OCI-LY3 (cell line): ENCODE data around the gene SKAP2.

Experiments used
- H2AFZ ChIP-seq: fragments of 200-600, 300-600 bp; shearing (Covaris generic); 2 replicates; pipeline ENCODE4 v1.6.0; 2014; ENCODE audit warnings: antibody characterized with exemption, low read depth, low read length
- H3K27ac ChIP-seq: fragments of 200-600, 300-600 bp; sonication (generic); 2 replicates; pipeline ENCODE4 v1.5.1; 2014; ENCODE audit warnings: mild to moderate bottlenecking, low read length, moderate library complexity, mixed read lengths
- H3K27me3 ChIP-seq: fragments of 200-600, 300-600 bp; sonication (generic); 2 replicates; pipeline ENCODE4 v1.6.1; 2014; ENCODE audit warnings: low read depth, low read length, mixed read lengths
- H3K36me3 ChIP-seq: fragments of 200-600, 300-600 bp; sonication (generic); replicated peaks from 2 replicates; pipeline ENCODE3; 2014; ENCODE audit warnings: low read depth, low read length, mixed read lengths
- H3K4me1 ChIP-seq: fragments of 300-600, 200-600 bp; sonication (generic); 2 replicates; pipeline ENCODE4 v1.6.1; 2014; ENCODE audit warnings: low read length, mixed read lengths
- H3K4me2 ChIP-seq: fragments of 200-600, 300-600 bp; sonication (generic); 2 replicates; pipeline ENCODE4 v1.6.1; 2014; ENCODE audit warnings: low read length, mixed read lengths
- H3K4me3 ChIP-seq: fragments of 300-600, 200-600 bp; sonication (generic); 2 replicates; pipeline ENCODE4 v1.5.1; 2014; ENCODE audit warnings: antibody characterized with exemption, mild to moderate bottlenecking, low read length, moderate library complexity
- H3K79me2 ChIP-seq: fragments of 300-600, 200-600 bp; shearing (Covaris generic); 2 replicates; pipeline ENCODE4 v1.6.1; 2014; ENCODE audit warnings: mild to moderate bottlenecking, low read length, mixed read lengths
- H3K9ac ChIP-seq: fragments of 300-600, 200-600 bp; shearing (Covaris generic); 2 replicates; pipeline ENCODE4 v1.6.0; 2014; ENCODE audit warnings: mild to moderate bottlenecking, low read length, moderate library complexity
- H3K9me3 ChIP-seq: fragments of 200-600, 300-600 bp; shearing (Covaris generic); 2 replicates; pipeline ENCODE4 v1.6.1; 2014; ENCODE audit warnings: low read length, mixed read lengths; ENCODE audit not compliant: insufficient read depth
- H4K20me1 ChIP-seq: fragments of 200-600, 300-600 bp; sonication (generic); 2 replicates; pipeline ENCODE4 v1.6.1; 2016; ENCODE audit warnings: low read length, mixed read lengths; ENCODE audit not compliant: insufficient read depth
- EZH2phosphoT487 ChIP-seq: fragments of 200-600 bp; shearing (Covaris generic); IDR thresholded peaks from 2 replicates; pipeline ENCODE4 v1.6.1; 2018; ENCODE audit warnings: antibody characterized with exemption, mixed run types, low read depth
- TF ChIP-seq, protein P1 (sequence below): fragments of 200-600, 300-600 bp; sonication (generic); IDR thresholded peaks from 2 replicates; pipeline ENCODE4 v1.5.1; 2014; ENCODE audit warnings: antibody characterized with exemption, low read length, low read depth

The SKAP2 gene

DNA sequence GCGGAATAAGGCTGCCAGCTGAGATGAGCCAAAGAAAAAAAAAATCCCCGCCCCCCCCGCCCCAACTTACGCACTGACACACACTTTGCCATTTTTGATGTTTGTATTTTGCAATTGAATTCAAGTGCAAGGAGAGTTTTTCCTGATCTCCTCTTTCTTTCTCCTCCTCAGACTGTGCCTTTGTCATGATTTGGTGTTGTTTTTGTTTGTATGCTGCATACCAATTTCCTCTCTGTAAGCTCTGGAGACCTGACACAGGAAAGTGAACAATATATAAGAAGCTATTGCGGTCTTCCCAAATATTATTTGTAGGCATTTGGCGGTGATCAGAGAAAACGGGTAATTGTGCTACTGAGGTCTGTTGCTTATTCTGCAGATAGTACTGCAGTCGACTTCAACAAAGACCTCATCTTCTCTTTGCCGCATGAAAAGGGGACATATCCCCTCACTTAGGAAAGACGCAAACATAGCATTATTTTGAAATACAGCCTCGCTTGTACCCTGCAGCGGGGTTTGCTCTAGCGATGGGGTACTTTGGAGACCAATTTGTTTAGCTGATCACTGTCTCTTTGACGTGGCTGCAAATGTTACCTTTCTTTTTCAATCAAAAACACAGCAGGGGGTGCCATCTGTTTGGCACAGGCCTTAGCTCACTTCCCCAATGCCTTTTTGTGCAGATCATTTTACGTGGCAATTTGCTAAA, 206.6 kb downstream of the SKAP2 start:
- Histone ChIP-seq H3K9me3 (no peaks in the 10 kb centered on the region), H3K36me3 (no peaks in the 10 kb centered on the region), H3K9ac (no peak overlapping the region), H3K27ac (no peak overlapping the region), H3K27me3 (no peaks in the 10 kb centered on the region), H2AFZ (no peak overlapping the region), H3K79me2 (no peaks in the 10 kb centered on the region), H4K20me1 (no peaks in the 10 kb centered on the region), H3K4me3 (no peak overlapping the region), H3K4me2 (0 out of 2 replicates have a peak overlapping the region, but pooled peaks have one; percentile 9), H3K4me1 (peaks cover 7% of the 10 kb centered on the region)
- TF ChIP-seq, protein P1, sequence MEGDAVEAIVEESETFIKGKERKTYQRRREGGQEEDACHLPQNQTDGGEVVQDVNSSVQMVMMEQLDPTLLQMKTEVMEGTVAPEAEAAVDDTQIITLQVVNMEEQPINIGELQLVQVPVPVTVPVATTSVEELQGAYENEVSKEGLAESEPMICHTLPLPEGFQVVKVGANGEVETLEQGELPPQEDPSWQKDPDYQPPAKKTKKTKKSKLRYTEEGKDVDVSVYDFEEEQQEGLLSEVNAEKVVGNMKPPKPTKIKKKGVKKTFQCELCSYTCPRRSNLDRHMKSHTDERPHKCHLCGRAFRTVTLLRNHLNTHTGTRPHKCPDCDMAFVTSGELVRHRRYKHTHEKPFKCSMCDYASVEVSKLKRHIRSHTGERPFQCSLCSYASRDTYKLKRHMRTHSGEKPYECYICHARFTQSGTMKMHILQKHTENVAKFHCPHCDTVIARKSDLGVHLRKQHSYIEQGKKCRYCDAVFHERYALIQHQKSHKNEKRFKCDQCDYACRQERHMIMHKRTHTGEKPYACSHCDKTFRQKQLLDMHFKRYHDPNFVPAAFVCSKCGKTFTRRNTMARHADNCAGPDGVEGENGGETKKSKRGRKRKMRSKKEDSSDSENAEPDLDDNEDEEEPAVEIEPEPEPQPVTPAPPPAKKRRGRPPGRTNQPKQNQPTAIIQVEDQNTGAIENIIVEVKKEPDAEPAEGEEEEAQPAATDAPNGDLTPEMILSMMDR, result no peak
- no peak for TF ChIP-seq EZH2phosphoT487

DNA sequence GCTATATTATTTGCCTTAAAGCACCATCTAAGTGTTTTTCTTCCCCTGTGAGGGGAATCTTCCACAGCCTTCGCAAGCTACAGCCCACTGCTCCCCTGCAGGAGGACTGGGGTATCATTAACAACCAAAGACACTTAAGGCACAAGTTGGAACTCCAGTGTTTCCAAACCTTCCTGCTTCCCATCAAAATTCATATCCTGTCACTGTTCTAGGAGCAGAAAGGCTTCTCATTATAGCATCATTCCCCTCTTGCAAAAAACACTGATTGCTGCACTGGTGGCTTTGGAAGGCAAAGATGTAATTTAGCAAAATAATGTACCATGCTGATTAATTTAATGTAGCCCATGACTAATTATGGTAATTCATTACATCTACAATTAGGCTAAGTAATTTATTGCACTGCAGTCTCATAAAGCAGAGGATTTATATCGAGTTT, 207.2 kb downstream of the SKAP2 start:
- H4K20me1 ChIP-seq, result no peaks in the 10 kb centered on the region
- H3K4me1 ChIP-seq, result peaks cover 7% of the 10 kb centered on the region
- no peak overlapping the region for H3K9ac ChIP-seq
- no peaks in the 10 kb centered on the region for H3K79me2 ChIP-seq
- H3K4me2 ChIP-seq, result no peak overlapping the region
- H3K36me3 ChIP-seq, result no peaks in the 10 kb centered on the region
- H3K27ac ChIP-seq, result no peak overlapping the region
- no peaks in the 10 kb centered on the region for H3K9me3 ChIP-seq
- H3K27me3 ChIP-seq, result no peaks in the 10 kb centered on the region
- H3K4me3 ChIP-seq, result no peak overlapping the region
- no peak overlapping the region for H2AFZ ChIP-seq
- no peak for TF ChIP-seq EZH2phosphoT487
- TF ChIP-seq, protein P1, result no peak

- H3K9me3 ChIP-seq, result no peaks in the 10 kb centered on the region
- H3K9ac ChIP-seq, result no peak overlapping the region
- no peak overlapping the region for H2AFZ ChIP-seq
- no peaks in the 10 kb centered on the region for H3K27me3 ChIP-seq
- no peaks in the 10 kb centered on the region for H3K36me3 ChIP-seq
- peaks cover 7% of the 10 kb centered on the region for H3K4me1 ChIP-seq
- no peak overlapping the region for H3K4me3 ChIP-seq
- H4K20me1 ChIP-seq, result no peaks in the 10 kb centered on the region
- H3K27ac ChIP-seq, result no peak overlapping the region
- no peak overlapping the region for H3K4me2 ChIP-seq
- TF ChIP-seq, protein P1, result no peak
- TF ChIP-seq EZH2phosphoT487, result no peak
- no peaks in the 10 kb centered on the region for H3K79me2 ChIP-seq
These were observed 207.7 kb downstream of the SKAP2 start for GRCh38 chr7:26656735-26657134.

DNA sequence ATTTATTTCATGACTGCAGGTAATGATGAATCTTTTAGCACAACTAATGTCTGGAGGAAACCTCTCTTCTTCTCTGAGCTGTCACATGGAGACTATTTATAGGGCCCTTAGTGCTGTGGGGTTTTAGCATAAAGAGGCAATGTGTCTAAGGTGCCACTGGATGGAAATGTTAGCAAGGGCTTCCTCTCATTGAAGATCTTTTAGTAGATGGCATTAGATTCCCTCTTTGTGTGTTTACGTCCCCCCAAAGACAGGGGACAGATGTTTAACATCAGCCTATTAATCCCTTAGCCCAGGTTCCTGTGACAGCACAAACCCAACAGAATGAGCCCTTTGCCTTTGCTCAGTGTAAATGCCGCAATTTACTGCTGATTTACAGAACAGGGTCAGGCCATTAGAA, 208.6 kb downstream of the SKAP2 start:
- H3K4me3 ChIP-seq, result no peak overlapping the region
- no peak overlapping the region for H3K27ac ChIP-seq
- peaks cover 7% of the 10 kb centered on the region for H3K4me1 ChIP-seq
- TF ChIP-seq EZH2phosphoT487, result no peak
- TF ChIP-seq, protein P1, result no peak
- no peaks in the 10 kb centered on the region for H4K20me1 ChIP-seq
- H3K36me3 ChIP-seq, result no peaks in the 10 kb centered on the region
- no peak overlapping the region for H3K9ac ChIP-seq
- H3K9me3 ChIP-seq, result no peaks in the 10 kb centered on the region
- no peaks in the 10 kb centered on the region for H3K27me3 ChIP-seq
- H2AFZ ChIP-seq, result no peak overlapping the region
- H3K4me2 ChIP-seq, result no peak overlapping the region
- H3K79me2 ChIP-seq, result no peaks in the 10 kb centered on the region
